Trophoblast cell (in vitro differentiated cells and primary cell): ENCODE data around the gene MYH11.
"Not testable (repeated sequence)": the region's sequence is repeated elsewhere in the genome, so short reads cannot be mapped to it uniquely, and the experiment has no call there.

ENCODE experiments used
- DNase-seq, 2 donors: peaks; one replicate each; pipeline ENCODE4 v3.0.0-alpha.2; 2016
- H2AFZ ChIP-seq: 2 replicates; pipeline ENCODE4 v1.6.1; 2013; ENCODE audit warnings: low read length, moderate library complexity, mild to moderate bottlenecking; ENCODE audit not compliant: insufficient read depth, poor library complexity
- H2AK5ac ChIP-seq: 2 replicates; pipeline ENCODE4 v1.6.1; 2013; ENCODE audit warnings: mild to moderate bottlenecking, low read length
- H2BK120ac ChIP-seq: 2 replicates; pipeline ENCODE4 v1.6.1; 2013; ENCODE audit warnings: low read length, mild to moderate bottlenecking, moderate library complexity; ENCODE audit not compliant: insufficient read depth, poor library complexity
- H2BK12ac ChIP-seq: 2 replicates; pipeline ENCODE4 v1.6.1; 2013; ENCODE audit warnings: mild to moderate bottlenecking, low read length, moderate library complexity
- H2BK5ac ChIP-seq: 2 replicates; pipeline ENCODE4 v1.6.1; 2013; ENCODE audit warnings: low read length, low read depth, moderate library complexity, mild to moderate bottlenecking; ENCODE audit not compliant: poor library complexity
- H3K14ac ChIP-seq: 2 replicates; pipeline ENCODE4 v1.6.1; 2013; ENCODE audit warnings: mild to moderate bottlenecking, low read length
- H3K18ac ChIP-seq: 2 replicates; pipeline ENCODE4 v1.6.1; 2013; ENCODE audit warnings: mild to moderate bottlenecking, low read length
- H3K23ac ChIP-seq: 2 replicates; pipeline ENCODE4 v1.6.1; 2013; ENCODE audit warnings: low read length
- H3K27ac ChIP-seq: 2 replicates; pipeline ENCODE4 v1.5.1; 2013; ENCODE audit warnings: low read depth, mild to moderate bottlenecking, inconsistent platforms, low read length, moderate library complexity
- H3K27me3 ChIP-seq: 2 replicates; pipeline ENCODE4 v1.6.1; 2013; ENCODE audit warnings: inconsistent platforms, mild to moderate bottlenecking, low read length, moderate library complexity; ENCODE audit not compliant: insufficient read depth
- H3K36me3 ChIP-seq, 2 experiments: 1 replicate in 1 of 2; 2 replicates in 1 of 2; pipeline ENCODE4 v1.6.1; 2013; ENCODE audit warnings: low read length in 2 of 2, mild to moderate bottlenecking in 2 of 2, moderate library complexity in 1 of 2; ENCODE audit not compliant: insufficient read depth in 2 of 2, control insufficient read depth in 1 of 2
- H3K4ac ChIP-seq: 2 replicates; pipeline ENCODE4 v1.6.1; 2013; ENCODE audit warnings: low read depth, mild to moderate bottlenecking, low read length, moderate library complexity
- H3K4me1 ChIP-seq, 2 experiments: 1 replicate in 1 of 2; 2 replicates in 1 of 2; pipeline ENCODE4 v1.6.1; 2013; ENCODE audit warnings: low read length in 2 of 2, mild to moderate bottlenecking in 2 of 2, moderate library complexity in 1 of 2; ENCODE audit not compliant: insufficient read depth in 2 of 2, control insufficient read depth in 1 of 2
- H3K4me2 ChIP-seq: 2 replicates; pipeline ENCODE4 v1.6.1; 2013; ENCODE audit warnings: inconsistent platforms, mild to moderate bottlenecking, low read length, moderate library complexity
- H3K4me3 ChIP-seq: 2 replicates; pipeline ENCODE4 v1.5.1; 2013; ENCODE audit warnings: mild to moderate bottlenecking, low read depth, low read length, inconsistent platforms
- H3K79me1 ChIP-seq: one replicate; pipeline ENCODE4 v1.6.1; 2013; ENCODE audit warnings: low read length
- H3K79me2 ChIP-seq: 2 replicates; pipeline ENCODE4 v1.6.1; 2013; ENCODE audit warnings: low read length, mild to moderate bottlenecking; ENCODE audit not compliant: control insufficient read depth, insufficient read depth, poor library complexity
- H3K9ac ChIP-seq: 2 replicates; pipeline ENCODE4 v1.6.1; 2013; ENCODE audit warnings: mild to moderate bottlenecking, low read length
- H3K9me3 ChIP-seq: 2 replicates; pipeline ENCODE4 v1.6.1; 2013; ENCODE audit warnings: low read depth, mild to moderate bottlenecking, control low read depth, inconsistent platforms, low read length; ENCODE audit not compliant: insufficient read depth
- H4K12ac ChIP-seq: 2 replicates; pipeline ENCODE4 v1.6.1; 2013; ENCODE audit warnings: low read depth, mild to moderate bottlenecking, low read length, moderate library complexity
- H4K8ac ChIP-seq: 2 replicates; pipeline ENCODE4 v1.6.1; 2013; ENCODE audit warnings: low read depth, mild to moderate bottlenecking, low read length, moderate library complexity
- H4K91ac ChIP-seq: one replicate; pipeline ENCODE4 v1.6.1; 2013; ENCODE audit warnings: low read depth, mild to moderate bottlenecking, low read length, moderate library complexity
- WGBS: extraction: QIAGEN DNeasy Blood & Tissue Kit; methylation state at CpG from one replicate; pipeline ENCODE4 v1.1.7; 2013; ENCODE audit warnings: missing lambda C conversion rate; ENCODE audit not compliant: insufficient read length, insufficient coverage; ENCODE audit errors: extremely low coverage; 5-methylcytosine and 5-hydroxymethylcytosine counted together

Gene MYH11

DNA sequence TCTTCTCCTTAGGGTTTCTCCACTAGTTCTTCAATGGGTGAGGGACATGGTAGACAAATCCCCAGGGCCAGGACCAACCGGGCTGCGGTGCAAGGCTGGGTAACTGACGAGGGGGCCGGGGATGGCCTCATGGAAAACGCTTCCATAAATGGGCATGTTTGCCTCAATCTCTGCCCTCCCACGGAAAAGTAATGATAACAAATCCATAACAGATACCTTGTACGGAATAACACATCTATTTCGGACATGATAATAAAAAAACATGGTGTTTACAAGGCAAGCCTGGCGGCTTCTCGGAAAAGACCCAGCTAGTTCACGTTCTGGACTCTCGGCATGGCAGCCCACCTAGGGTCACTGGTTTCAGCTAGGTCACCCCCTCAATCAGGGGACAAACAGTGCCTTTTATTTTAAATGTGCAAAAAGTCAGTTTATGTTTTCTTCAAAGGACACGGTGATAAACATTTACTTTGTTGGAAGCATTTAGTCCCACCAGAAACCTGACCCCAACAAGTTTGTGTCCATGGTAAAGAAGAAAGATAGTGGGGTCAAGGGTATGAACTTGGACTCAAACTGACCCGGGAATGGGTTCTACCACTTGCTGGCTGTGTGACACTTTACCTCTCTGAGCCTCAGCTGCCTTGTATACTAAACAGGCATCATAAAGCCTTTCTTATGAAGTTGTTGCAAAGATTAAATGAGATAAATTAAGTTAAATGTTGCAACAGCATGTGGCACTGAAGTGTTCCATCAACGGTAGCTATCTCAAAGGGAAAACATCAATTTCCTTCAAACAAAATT, 1.7 kb downstream of the MYH11 start:
- Histone ChIP-seq H3K27ac (no peak overlapping the region), H3K4me3 (no peak overlapping the region), H3K9me3 (peaks cover 2% of the 10 kb centered on the region), H3K4me2 (no peak overlapping the region), H2AFZ (no peak overlapping the region), H4K12ac (no peak overlapping the region), H3K18ac (no peak overlapping the region), H3K9ac (no peak overlapping the region), H3K79me1 (peaks cover 4% of the 10 kb centered on the region), H3K23ac (no peak overlapping the region), H3K4ac (no peak overlapping the region), H3K36me3 (no peaks in the 10 kb centered on the region), H4K91ac (no peak overlapping the region), H2BK12ac (no peak overlapping the region), H2BK120ac (no peak overlapping the region), H3K4me1 (peaks cover 5 to 14% of the 10 kb centered on the region in 2 experiments), H3K27me3 (peaks cover 15% of the 10 kb centered on the region), H2BK5ac (no peak overlapping the region), H3K14ac (no peak overlapping the region), H4K8ac (no peak overlapping the region), H2AK5ac (no peak overlapping the region), H3K79me2 (no peaks in the 10 kb centered on the region)
- no peak for DNase-seq
- whole genome bisulfite sequencing: no CpG with 5 or more reads among the region's 15 CpGs

- no peak for DNase-seq
- no peak overlapping the region for H2BK12ac ChIP-seq
- no peak overlapping the region for H4K91ac ChIP-seq
- H3K23ac ChIP-seq: no peak overlapping the region
- no peak overlapping the region for H3K4me2 ChIP-seq
- no peak overlapping the region for H3K14ac ChIP-seq
- H4K8ac ChIP-seq: no peak overlapping the region
- H2BK5ac ChIP-seq: no peak overlapping the region
- H2AK5ac ChIP-seq: no peak overlapping the region
- no peaks in the 10 kb centered on the region for H3K36me3 ChIP-seq
- no peak overlapping the region for H4K12ac ChIP-seq
- H3K27ac ChIP-seq: no peak overlapping the region
- WGBS: no CpG with 5 or more reads among the region's 3 CpGs
- H3K4ac ChIP-seq: no peak overlapping the region
- peaks cover 4% of the 10 kb centered on the region for H3K79me1 ChIP-seq
- no peak overlapping the region for H3K18ac ChIP-seq
- H2AFZ ChIP-seq: no peak overlapping the region
- peaks cover 2% of the 10 kb centered on the region for H3K9me3 ChIP-seq
- H3K4me3 ChIP-seq: no peak overlapping the region
- peaks cover 5 to 14% of the 10 kb centered on the region in 2 experiments for H3K4me1 ChIP-seq
- peaks cover 15% of the 10 kb centered on the region for H3K27me3 ChIP-seq
- H3K79me2 ChIP-seq: no peaks in the 10 kb centered on the region
- H3K9ac ChIP-seq: no peak overlapping the region
- no peak overlapping the region for H2BK120ac ChIP-seq
These were observed 2.8 kb downstream of the MYH11 start for GRCh38 chr16:15854061-15854460.

DNA sequence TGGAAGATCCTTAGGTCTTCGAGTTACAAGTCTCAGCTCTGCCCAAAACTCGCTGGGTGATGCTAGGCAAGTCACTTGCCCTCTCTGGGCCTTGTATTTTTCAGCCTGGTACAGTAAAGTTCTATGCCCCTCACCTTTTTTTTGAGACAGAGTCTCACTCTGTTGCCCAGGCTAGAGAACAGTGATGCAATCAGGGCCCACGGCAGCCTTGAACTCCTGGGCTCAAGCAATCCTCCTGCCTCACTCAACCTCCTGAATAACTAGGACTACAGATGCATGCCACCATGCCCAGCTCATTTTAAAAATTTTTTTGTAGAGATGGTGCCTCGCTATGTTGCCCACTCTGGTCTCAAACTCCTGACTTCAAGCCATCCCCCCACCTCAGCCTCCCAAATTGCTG, 3.8 kb downstream of the MYH11 start:
- Histone ChIP-seq H4K91ac (no peak overlapping the region), H3K27me3 (peaks cover 15% of the 10 kb centered on the region), H3K4me3 (no peak overlapping the region), H3K4me1 (peaks cover 3 to 10% of the 10 kb centered on the region in 2 experiments), H2BK120ac (no peak overlapping the region), H4K12ac (no peak overlapping the region), H2AK5ac (no peak overlapping the region), H2BK12ac (no peak overlapping the region), H3K79me2 (no peaks in the 10 kb centered on the region), H3K18ac (no peak overlapping the region), H3K9ac (no peak overlapping the region), H3K23ac (no peak overlapping the region), H3K4ac (no peak overlapping the region), H3K27ac (no peak overlapping the region), H3K9me3 (peaks cover 2% of the 10 kb centered on the region), H3K4me2 (no peak overlapping the region), H3K14ac (no peak overlapping the region), H3K36me3 (no peaks in the 10 kb centered on the region), H2BK5ac (no peak overlapping the region), H3K79me1 (no peaks in the 10 kb centered on the region), H2AFZ (no peak overlapping the region), H4K8ac (no peak overlapping the region)
- WGBS: no CpG with 5 or more reads among the region's 4 CpGs
- no peak for DNase-seq

GRCh38 chr16:15850555-15850954, 6.3 kb downstream of the MYH11 start:
- not testable (repeated sequence) for H3K4me2 ChIP-seq, H4K12ac ChIP-seq, DNase-seq, H3K9me3 ChIP-seq, H2AFZ ChIP-seq, H3K9ac ChIP-seq, H2BK5ac ChIP-seq, H2BK120ac ChIP-seq, H3K14ac ChIP-seq, H3K27me3 ChIP-seq, H2BK12ac ChIP-seq, H3K4ac ChIP-seq, H3K18ac ChIP-seq, H3K23ac ChIP-seq, H3K4me3 ChIP-seq, H3K4me1 ChIP-seq, H3K79me2 ChIP-seq, H2AK5ac ChIP-seq, H3K79me1 ChIP-seq, H3K27ac ChIP-seq, H3K36me3 ChIP-seq, H4K8ac ChIP-seq, H4K91ac ChIP-seq
- no CpG with 5 or more reads among the region's 6 CpGs for WGBS
